TTC549 (cell line): Measurements from ENCODE around the gene FAM3D.

Experiments
- FAIRE-seq: peaks from 2 replicates; lab custom pipeline; 2012; peaks lifted over from hg19 to GRCh38; lab: Jason Lieb, UNC

The FAM3D gene

DNA sequence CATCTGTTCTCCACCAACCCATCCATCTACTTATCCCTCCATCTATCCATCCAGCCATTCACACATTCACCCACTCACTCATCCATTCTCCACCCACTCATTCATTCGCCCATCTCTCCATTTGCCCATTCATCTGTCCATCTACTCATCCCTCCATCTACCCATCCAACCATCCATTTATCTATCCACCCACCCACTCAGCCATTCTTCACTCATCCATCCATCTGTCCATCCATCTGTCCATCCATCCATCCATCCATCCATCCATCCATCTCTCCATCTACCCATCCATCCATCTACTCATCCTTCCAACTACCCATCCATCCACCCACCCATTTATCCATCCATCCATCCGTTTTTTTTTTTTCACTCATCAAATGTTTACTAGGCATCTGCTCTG is 13.9 kb downstream of the FAM3D start:
- FAIRE-seq: no peak

DNA sequence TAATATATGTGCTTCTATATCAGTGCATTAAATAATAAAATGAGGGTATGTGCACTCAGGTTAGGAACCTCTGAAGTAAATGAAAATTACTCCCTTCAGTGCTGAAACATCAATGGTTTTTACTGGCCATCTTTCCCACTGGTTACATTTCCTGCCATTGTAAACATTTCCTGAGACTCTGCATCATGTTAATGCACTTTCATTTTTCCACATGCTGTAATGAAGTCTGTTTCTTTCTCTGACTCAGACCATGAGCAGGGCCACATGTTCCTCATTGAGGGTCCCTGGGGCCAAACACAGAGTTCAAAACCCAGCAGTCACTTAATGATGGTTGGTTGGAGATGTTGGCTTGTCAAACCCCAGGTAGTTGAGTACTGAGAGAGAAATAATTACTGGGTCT is 15.3 kb downstream of the FAM3D start:
- FAIRE-seq: no peak

DNA sequence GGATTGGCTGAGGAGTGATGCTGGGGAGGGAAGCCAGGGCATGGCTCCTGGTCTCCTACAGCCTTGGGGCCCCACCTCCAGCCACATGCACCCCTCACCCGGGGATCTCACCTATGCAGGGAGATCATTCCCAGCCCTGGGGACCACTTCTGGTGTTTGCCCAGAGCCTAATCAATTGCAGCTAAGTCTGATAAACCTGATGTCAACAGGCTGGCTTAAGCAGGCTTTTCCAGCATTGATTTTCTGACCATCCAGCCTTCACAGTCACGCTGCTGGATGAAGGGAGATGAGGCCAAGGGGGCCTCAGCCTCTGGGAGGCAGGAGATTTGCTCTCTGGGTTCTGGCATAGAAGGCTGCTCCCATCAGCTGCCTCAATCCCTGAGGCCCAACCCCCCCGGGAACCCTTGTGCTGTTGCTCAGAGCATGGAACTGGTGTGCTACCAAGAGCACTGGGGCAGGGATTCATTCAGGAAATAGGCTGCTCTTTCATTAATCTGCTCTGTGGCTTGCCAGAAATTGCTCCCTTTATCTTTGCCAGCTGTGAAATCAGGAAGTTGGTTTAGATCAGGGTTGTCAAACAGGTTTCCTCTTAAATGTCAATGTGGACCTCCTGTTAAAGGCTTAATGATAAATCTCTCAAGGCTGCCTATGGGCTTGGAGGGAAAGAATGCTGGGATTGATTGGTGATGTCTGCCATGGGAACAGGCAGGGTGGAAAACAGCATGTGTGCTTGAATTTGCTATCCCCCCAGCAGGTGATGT is 19.0 kb downstream of the FAM3D start:
- FAIRE-seq: no peak

DNA sequence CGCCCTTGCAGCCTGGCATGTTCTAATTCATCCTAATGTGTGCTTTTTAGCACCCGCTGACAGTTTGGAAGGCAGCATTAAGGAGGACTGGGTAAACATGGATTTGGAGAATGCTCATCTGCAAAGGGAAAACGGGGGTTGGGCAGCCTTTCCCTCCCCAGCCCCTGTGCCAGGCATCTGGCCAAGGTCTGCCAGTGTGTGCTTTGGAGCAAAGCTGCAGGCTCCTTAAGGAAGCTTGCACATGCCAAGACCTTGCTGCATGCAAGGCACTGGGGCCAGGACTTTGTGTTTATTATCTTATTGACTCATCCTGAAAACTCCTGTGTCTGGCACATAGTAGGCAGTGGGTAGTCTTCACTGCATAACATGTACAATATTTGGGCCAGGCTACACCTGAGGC is 20.1 kb downstream of the FAM3D start:
- no peak for FAIRE-seq

DNA sequence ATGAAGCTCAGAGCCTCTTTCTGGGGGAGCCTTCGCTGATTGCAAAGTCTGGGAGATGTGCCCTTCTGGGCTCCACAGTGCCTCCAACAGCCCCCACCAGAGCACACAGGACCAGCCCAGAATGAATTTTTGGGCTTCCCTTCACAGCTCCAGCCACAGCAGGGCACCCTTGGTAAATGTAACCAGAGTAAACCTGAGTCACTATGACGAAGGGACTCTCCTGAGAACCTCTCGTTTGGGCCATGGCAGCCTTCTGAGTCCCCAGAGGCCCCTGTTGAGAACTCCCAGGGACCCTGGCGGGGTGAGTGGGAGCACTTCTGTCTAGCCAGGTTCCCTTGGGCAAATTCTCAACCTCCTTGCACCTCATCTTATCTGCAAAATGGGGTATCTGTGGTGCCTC is 20.8 kb downstream of the FAM3D start:
- no peak for FAIRE-seq

DNA sequence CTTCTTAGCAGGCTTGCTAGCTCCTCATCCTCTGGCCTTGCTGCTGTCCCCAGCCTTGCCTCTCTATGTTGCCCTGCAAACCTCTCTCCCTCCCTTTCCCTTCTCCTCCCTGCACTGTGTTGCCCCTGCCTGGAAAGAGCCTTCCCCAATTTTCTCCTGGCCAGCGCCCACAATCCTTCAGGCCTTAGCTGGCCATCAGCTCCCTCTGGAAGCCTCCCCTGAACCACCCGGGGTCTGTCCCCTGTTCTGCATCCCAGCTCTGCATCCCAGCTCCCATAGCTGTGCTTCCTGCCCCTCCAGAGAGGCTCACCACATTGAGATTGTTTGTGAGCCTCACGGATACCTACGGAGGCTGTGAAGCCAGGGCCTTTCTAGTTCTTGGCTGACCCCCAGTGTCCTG is 23.7 kb downstream of the FAM3D start:
- no peak for FAIRE-seq

DNA sequence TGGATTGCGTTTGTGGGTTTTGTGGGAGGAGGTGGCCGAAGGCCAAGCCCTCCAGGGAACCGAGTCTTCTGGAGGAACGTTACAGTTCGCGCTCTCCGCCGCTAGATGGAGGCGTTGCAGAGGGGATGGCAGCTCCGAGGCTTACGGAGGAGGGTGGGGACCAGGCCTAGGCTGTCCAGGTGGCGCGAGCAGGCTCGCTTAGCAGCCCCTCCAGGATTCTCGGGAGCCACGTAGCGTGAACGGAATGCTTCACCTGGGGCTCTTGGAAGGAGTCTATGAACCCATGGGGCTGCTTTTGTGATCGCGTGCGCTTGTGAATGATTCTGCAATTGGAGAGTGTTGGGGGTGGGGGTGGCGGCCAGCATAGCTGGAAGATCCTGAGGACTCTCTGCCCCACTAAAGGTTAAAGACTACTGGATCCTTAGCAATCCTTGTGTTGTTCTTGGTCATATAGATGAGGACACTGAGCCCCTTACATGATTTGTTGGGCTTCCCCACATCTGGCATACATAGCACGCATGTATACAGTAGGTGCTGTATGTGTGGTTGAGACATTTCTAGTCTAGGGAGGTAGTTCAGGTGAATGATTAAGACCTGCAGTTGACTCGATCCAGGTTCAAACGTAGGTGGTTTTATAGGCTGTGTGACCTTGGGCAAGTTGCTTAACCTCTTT is 25.7 kb downstream of the FAM3D start:
- no peak for FAIRE-seq

DNA sequence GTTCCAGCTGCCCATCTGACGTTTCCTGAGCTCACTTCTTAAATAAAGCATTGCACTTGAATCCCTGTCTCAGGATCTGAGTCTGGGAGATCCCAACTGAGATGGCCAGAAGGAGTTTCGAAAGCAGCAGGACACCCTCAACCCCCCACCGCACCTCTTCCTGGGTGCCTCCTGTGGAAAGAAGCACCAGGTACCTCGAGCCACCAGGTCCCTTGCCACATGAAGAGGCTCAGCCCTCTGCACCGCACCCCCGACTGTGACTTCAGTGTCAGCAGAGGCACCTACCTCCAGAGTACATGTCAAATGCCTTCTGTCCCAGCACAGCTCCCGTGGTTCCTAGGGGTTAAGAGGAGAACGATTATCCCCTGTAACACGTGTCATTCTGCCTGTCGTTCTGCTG is 26.7 kb downstream of the FAM3D start:
- no peak for FAIRE-seq

DNA sequence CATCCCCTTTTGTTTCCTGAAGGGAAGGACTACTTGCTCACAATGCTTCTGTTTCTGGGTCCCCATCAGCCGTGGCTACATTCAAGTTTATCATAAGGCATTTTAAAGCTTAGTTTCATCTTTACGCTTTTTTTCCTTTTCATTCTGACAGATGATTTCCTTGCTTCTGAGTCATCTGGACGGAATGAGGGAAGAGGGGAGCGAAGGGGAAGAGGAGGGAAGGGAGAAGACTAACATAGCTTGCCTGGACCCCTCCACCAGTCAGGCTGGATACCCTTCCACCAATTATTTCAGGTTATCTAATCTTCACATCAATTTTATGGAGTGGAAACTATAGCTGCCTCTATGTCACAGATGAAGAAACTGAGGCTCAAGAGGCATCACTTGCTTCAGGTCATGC is 27.6 kb downstream of the FAM3D start:
- FAIRE-seq: no peak

DNA sequence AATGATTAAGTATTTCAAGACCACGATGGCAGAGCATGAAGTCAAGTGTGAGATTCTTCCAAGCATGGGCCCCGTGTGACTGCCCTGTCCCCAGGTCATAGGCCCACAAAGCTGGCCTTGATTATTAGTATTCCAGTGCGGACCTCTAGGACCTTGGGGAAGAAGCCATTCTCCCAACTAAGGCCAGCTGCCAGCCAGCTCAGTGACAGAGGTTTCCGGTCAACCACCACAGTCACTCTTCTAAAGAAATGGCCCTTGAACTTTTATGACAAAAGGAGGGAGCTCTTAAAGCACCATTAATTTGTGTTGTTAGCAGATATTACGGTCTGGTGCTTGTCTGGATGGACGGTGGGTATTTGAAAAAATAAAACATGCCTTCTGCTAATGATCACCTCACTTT is 28.0 kb downstream of the FAM3D start:
- no peak for FAIRE-seq

DNA sequence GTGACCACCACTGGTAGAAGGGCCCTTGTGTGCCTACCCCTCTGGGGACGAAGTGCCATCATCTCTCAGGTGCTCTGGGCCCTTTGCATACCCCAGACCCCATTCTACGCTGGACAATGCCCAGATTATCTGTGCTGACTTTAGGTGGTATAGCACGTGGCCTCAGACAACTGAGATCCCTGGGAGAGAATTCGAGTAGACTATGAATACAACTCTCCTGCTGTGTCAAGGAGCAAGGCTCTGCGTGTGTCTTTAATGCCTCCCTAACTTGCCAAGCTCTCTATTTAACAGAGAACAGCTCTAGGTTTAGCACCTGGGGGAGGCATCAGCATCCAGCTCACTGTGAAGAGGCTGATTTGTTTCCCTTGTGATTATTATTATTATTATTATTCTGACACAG is 29.1 kb downstream of the FAM3D start:
- FAIRE-seq: no peak

DNA sequence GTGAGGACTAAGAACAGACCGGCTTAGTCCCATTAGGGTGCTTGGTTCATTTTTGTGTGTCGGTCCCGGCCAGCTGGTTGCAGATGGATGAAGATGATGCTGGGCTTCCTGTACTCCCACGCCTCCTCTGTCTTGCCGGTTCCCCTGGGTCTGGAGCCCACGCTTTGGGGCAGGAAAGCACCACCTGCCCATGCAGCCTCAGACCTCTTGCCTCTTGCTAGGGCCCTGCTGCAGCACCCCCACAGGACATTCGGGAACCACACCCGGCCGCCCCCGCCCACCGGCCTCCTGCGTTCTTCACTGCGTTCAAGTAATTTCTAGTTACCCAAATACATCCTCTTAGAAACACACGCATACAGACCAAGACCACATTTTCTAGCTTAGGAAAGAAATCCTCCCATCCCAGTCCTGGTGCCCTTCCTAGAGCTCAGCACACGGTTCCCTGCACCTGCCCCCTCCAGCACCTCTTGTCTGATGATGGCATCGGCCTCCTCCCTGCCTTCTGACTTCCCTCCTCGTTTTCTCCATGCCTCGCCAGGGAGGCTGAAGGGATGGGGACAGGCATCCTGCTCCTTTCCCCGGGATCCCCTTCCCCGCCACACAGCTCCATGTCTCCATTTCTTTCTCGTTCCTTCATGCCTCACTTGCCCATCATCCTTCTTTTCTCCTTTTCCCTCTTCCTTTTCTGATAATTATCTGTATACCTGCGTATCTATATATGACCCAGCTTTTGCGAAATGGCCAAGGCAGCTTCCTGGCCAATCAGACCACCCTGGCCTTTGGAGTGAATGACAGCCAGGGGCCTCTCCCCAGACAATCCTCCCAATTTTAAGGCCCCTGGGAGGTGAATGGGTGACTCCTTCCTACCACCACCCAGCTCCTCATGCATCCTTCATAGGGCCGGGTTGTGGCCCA is 30.9 kb downstream of the FAM3D start:
- no peak for FAIRE-seq

DNA sequence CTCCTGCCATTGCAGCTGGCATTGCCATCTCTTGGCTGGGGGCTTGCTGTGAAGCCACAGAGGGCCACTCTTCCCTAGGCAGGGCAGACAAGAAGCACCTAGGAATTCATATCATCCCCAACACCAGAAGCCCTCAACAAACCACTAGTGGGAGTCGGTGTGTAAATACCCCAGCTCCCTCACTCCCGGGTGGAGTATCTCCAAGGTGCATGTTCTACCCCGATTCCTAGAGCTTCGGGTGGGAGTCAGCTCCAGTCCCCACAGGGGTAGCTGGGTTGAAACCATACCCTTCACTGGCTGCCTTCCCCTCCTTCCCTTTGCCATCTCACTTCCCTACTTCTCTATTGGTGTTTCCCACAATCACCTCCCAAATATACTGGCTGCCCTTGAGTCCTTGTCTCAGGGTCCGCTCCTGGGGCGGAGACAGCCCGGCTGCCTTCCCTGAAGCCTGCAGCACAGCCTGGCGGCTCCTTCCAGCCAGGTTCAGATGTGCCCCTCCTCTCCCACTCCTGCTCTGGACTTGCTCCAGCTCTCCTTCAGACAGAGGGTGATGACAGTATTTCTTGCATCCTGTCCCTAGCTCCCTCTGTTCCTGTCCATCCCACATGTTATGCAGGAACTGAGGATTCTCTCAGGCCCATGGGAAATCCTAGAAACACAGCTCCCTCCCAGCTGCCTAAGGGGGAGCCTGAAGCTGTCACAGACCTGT is 33.3 kb downstream of the FAM3D start:
- FAIRE-seq: no peak

DNA sequence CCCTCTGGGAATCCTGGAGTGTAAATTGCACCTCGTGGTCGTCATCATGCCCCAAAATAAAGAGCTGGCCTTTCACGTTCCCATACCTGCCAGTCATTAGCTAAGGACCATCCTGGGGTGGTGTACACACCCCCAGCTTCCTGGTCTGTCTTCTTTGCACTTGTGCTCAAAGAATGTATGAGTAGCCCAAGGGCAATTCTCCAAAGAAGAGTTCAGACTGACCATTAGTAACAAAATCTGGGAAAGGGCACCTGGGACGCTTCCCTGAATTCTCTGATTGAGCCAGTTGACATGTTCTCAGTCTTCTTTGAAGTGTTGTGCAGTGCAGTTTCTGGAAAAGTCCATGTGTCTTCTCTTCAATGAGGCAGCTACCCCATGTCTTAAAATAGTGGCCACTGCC is 34.8 kb downstream of the FAM3D start:
- no peak for FAIRE-seq

DNA sequence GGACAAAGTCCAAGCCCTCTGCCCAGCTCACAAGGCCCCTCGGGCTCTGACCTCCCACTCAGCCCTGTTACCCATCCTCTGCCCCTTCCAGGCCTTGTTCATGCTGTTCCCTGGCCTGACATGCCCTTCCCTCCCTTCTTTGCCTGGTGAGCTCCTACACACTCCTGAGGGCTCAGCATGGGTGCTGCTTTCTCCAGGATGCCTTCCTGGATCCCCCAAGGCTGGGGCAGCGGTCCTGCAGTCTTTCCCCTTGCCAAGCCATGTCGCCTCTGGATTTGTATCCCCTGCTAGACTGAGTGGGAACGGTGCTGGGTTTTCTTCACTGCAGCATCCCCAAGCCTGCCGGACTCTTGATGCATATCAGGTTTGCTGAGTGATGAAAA is 35.9 kb downstream of the FAM3D start:
- FAIRE-seq: no peak

DNA sequence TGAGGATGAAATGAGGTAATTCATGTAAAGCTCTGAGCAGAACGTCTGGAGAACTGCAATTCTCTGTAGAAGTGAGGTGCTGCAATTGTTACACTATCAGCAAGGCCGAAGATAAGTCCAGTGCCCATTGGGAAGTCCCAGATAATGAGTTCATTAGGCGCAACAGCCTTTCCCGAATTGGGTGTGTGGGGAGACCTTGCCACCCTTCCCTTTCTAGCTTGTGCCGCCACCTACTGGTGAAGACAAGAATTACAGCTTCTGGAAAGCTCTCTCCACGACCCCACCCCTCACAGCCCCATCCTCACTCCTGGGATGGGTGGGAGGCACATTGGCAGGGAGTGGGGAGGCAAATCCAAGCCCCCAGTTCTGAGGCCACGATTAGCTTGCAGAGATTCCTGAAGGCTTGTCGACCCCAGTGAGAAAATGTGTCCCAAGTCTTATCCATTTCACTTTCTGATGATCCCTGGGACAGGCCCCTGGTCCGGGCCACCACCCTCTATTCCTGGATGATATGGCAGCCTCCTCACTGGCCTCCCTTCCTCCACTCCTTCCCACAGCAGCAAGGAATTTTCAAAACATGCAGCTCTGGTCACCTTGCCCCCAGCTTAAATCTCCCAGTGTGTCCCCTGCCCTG is 36.4 kb downstream of the FAM3D start:
- no peak for FAIRE-seq

DNA sequence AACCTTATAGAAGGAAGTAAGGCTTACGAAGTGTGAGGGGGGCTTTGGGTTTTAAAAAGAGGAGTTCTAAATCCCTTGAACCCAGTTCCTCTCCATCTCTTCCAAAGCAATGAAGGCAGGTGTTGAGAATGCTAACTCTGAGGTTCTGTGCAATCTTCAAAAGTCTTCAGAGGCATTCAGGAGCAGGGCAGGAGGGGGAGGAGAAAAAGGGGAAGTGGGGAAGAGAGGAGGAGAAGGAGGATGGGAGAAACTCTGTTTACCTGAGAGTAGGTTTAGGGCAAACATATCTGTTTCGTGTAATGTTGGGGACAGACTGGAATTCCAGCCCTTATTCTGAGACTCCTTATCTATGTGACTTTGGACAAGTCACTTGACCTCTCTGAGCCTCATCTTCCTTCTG is 36.9 kb downstream of the FAM3D start:
- FAIRE-seq: no peak

DNA sequence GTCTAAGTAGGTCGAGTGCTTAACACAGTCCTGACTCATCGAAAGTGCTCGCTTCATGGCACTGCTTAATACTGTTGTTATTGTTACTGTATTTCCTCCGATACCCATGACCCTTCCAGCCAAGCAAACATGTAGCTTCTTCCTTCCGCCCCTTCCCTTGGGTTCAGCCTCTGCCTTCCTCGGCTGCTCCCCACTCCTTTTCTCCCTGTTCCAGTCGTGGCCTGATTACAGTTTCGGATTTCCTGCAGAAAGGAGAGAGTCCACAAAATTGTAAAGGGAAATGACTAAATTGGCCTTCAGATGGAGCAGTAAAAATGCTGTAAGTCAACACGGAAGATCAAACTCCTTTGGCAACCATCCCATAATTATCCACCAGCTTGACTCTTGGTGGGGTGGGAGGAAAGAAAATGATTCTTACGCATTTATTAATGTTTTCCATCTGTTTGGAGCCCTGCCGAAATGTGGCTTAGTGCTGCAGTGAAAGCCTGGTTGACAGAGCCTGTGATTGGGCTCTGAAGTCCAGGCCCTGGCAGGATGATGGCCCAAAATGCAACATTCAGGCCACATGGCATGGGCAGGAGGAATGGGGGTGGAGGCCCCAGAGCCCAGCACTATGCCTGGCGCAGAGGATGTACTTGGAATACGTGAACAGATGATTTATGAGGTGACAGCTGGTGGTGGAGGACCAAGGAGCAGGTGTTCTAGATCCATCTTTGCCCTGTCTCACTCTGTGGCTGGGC is 37.6 kb downstream of the FAM3D start:
- FAIRE-seq: no peak

DNA sequence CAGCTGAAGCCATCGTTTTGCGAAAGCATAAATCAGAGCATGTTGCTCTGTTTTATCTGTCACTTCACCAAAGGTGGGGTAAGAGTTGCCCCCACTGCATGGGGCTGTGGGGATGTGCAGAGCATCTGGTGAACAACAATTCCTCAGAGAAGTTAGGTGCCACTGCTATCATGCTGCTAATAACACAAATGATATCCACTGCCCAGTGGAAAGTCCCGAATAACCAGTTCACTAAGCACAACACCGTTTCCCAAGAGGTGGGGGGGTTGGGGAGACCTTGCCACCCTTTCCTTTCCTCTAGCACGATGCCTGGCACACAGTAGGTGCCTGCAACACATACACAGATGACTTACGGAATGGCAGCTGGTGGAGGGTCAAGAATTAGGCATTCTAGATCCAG is 38.6 kb downstream of the FAM3D start:
- FAIRE-seq: no peak

DNA sequence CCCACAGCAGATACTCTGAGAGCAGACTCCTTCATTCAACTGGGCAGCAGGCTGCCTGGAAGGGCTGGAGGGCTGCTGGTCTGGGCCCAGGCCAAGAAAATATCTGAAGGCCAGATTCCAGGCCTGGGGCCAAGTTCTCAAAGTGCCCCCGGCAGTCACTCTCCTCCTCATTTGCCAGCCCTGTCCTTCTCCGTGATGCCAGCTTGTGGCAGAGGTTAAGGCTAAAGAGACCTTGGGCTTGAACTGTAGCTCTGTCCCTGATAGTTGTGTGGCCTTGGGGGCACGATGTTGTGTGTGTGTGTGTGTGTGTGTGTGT is 39.0 kb downstream of the FAM3D start:
- FAIRE-seq: no peak

DNA sequence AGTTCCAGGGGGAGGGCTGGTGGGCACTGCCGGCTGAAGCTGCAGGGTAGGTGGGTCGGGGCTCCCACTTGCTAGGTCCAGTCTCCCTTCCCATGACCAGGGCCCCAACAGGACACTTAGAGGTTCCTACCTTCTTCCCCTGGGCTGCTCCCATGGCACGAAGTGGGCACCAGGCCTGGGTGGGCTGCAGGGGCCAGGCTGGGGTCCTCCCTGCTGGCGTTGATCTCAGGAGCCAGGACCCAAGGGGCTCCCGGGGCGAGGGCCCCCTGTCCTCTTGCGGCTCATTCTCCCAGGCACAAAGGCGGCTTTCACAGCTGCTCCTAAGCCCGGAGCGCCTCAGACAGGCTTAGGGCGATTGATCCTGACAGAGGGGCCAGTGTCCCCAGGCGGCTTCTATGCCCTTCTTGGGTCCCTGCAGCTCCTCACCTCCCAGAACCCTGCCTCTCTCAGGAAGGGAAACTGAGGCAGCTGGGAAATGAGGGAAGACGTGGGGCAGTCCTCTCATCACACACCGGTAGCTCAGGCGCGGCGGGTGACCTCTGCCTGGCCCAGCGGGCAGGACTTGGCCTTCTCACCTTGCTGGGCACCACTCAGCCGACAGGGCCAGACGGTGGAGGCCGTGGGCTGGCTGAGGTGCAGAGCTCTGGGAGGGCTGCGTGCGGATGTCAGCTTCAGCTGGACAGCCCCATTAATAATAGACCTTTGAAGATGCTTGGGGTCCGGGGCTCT is 39.6 kb downstream of the FAM3D start:
- no peak for FAIRE-seq
